Left colon (tissue), 2 donors: ENCODE results near the gene CDCA4. TPM values are rescaled to one million over a fixed set of nuclear protein-coding genes. Genes with fewer than 3 reads are reported as not detected.

Source experiments
- ATAC-seq: fragments of 200-7000 bp; cut with Tn5 transposase; one replicate; pipeline ENCODE4 v1.9.1; 2020; ENCODE audit warnings: mild to moderate bottlenecking, moderate library complexity
- DNase-seq, 2 donors: peaks; one replicate each; pipeline ENCODE4 v3.0.0-alpha.2; 2020
- intact Hi-C, 2 donors: fragments of 100-400 bp; cut with DNase I in 1 of 2; cut with micrococcal nuclease in 1 of 2; formaldehyde crosslinking; loops; one replicate each; pipeline versions ENCODE4 v1.11.2 to v1.14.0; 2022; cut with DNase I, micrococcal nuclease
- total RNA-seq, 2 donors: library from RNA; stranded (reverse); fragmentation: NEBNext Ultra II Directional; extraction: Animal tissue kit (Norgen Biotek cat#: 25700); gene quantifications; one replicate each; pipeline ENCODE4 v1.2.1, GENCODE V29; 2021
- donor health status: DM: no; HTN: no; CAD: no.
- donor health status: DM: yes; HTN: yes; CAD: no.

Gene CDCA4
- total RNA-seq, 2 donors from 2014 or later, result 5.2 to 6.5 TPM

DNA sequence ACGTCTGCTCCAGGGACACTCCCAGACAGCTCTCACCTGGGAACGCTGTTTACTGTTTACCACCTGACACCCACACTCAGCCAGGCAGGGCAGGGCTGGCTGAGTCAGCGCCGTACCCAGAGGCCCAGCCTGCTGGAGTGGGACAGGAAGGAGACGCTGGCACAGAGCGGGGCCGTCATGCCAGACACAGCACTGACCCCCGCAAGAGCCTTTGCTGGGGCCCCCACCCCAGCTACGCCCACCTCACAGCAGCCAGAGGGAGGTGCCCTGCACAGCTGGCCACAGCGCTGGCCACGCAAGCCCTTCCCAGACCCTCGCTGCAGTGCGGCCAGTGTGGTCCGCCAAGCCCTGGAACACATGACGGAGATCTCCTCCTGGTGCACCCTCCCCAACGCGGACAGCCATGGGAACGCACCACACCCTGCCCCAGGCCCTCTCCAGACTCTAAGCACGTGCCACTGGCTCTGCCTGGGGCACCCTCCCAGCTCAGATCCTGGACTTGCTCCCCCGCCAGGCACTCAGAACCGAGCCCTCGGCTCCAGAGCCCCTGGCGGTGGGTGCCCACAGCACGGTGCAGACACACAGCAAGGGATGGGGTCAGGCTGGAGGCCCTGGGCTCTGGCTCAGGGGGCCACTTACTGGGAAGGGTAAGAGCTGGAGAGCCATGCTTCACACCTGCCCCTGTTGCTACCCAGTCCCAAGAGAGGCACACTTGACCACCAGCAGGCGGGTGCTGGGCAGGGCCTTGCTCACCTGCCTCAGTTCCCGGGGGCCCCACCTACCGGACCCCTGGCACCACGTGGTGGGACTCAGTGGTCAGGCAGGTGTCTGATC, 48.4 kb downstream of the CDCA4 start:
- peak; percentile 74 to 85 for DNase-seq
- peak; percentile 81 for ATAC-seq
- intact Hi-C loops, result no loop called here

DNA sequence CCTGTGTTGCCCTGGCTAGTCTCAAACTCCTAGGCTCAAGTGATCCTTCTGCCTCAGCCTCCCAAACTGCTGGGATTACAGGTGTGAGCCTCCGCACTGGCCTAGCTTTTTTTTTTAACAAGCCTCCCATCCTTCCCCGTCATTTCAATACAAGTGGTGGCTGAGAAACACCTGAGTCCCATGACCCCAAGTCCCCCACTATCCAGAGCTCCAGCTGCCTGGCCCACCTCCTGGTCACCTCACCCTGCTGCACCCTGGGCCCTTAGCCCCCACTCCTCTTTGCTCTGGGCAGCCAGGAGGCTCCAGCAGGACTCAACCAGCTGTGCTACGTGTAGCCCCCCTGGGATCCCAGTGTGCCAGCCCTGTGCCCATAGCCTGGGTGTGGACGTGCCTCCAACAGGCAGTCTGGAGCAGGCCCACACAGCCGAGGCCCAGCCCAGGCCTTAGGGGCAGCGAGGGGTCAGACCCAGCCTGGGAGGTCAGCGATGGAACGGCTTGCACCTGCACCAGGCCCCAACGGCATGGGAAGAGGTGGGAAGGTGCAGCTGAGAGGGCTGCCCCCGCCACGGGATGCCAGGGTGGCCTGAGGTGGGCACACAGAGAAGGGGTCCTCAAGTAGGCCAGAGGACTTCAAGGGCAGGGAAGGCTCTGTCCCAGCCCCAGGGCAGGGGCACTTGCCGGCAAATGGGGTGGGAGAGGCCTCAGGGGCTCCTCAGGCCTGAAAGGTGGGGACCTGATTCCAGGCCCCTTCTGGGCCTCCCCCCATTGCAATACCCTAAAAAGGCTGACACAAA, 49.2 kb downstream of the CDCA4 start:
- no peak for ATAC-seq
- DNase-seq, result no peak
- intact Hi-C loops, result no loop called here

DNA sequence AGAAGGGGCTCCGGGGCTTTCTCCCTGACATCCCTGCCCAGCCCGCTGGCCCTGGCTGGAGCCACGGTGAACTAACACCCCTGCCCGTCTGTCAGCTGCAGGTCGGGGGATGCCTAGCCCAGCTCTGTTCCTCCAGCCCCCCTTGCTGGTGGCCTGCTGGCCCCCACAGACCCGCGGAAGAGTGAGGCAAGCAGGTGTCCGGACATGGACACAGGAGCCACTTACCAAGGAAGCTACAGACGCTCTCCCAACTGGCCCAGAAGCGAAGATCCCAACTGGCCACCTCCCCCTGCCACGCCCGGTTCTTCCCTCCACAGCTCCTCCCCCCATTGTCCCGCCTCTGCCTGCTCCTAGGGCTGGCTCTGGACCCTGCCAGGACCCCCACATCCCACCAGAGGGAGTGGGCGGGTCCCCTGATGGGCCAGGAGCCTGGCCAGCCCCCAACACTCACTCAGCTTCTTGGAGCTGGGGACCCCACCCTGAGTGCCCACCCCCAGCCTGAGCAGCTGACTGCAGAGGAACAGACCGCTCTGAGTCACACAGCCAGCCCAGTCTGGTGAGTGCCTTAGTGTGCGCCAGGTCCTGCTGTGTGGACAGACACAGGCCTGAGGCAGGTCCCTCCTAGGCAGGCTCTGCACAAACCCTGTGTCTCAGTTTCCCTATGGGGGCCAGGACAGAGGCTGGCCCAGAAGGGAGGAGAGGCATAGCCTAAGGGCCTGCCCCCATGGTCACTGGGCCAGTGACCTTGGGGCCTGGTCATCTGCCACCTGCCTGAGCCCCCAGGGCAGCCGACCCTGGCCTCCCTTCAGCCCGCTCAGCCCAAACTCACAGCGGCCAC, 50.4 kb downstream of the CDCA4 start:
- ATAC-seq (no peak), DNase-seq (peak; percentile 40 to 83)
- intact Hi-C loops, result no loop called here

DNA sequence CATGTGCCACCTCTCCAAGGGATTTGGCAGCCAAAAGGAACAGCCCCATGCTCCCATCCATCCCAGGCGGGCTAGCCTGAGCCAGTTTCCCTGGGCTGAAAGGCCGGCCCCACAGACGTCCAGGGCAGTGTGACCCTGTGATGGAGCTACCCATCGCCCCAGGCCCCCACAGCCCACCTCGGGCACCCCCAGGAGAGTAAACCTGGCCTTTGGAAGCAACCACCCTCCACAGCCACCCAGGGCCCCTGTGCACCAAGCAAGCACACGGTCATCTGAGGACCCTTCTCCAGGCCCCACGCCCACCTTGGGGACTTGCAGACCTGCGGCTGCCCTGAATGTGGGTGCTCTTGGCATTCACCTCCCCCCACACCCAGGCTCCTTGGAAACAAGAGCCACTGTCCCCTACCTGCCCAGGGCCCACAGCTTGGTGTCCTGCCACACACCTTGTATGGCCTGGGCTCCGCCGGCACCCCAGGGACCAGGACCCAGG, 51.1 kb downstream of the CDCA4 start:
- no peak for ATAC-seq
- intact Hi-C loops, result no loop called here
- no peak for DNase-seq

DNA sequence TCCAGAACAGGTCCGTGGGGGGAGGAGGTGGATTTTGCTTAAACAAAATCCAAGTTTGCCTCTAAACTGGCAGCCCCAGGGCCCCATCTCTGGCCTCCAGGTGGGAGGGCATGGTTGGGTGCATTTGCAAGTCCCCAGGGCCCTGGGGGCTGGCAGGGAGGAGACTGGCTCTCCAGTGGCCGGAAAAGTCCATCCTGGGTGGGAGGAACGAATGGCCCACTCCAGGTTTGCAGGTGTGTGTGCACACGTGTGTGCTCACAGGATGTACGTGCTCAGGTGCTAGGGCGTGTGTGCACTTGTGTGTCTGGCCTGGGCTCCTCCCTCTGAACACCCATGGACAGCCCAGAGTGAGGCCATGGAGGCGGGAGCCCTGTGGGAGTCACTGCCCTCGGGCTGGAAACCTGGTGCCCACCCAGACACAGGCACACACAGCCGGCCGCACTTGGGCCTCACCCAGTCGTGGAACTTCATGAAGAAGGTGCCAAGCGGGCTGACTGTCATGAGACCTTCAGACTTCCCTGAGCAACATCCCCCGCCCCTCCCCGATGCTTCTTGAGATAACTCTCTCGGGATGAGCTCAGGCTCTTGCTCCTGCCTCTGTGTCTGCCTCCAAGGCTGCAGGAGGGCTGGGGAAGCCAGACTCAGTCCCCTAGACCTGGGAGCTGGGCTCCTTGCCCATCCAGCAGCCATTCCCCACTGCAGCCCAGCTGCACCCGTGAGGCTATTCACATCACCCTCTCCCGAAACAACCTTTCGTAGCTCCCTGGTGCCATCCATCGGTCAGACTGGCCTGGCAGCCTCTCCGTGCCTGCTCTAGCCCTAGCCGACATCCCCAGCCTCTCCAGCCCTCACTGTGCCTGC, 52.1 kb downstream of the CDCA4 start:
- ATAC-seq (no peak), DNase-seq (peak; percentile 45 to 50)
- intact Hi-C loops, result no loop called here

DNA sequence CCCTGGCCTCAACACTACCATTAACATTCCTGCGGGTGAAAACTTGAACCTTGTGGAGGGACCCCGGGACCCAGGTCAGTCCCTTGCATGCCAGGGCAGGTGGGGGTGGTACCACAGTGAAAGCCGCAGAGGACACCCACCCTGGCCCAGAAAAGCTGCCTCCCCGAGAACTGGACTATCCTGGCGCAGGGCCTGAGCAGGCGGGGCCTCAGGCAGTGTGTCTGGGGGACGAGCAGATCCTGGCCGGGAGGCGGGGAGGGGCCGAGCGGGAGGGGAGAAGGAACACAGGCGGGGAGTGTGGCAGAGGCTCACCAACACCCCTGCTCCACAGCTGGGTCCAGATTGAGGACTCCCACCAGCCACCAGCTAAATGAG, 52.7 kb downstream of the CDCA4 start:
- intact Hi-C loops, result no loop called here
- peak; percentile 68 to 84 for DNase-seq
- ATAC-seq, result no peak

DNA sequence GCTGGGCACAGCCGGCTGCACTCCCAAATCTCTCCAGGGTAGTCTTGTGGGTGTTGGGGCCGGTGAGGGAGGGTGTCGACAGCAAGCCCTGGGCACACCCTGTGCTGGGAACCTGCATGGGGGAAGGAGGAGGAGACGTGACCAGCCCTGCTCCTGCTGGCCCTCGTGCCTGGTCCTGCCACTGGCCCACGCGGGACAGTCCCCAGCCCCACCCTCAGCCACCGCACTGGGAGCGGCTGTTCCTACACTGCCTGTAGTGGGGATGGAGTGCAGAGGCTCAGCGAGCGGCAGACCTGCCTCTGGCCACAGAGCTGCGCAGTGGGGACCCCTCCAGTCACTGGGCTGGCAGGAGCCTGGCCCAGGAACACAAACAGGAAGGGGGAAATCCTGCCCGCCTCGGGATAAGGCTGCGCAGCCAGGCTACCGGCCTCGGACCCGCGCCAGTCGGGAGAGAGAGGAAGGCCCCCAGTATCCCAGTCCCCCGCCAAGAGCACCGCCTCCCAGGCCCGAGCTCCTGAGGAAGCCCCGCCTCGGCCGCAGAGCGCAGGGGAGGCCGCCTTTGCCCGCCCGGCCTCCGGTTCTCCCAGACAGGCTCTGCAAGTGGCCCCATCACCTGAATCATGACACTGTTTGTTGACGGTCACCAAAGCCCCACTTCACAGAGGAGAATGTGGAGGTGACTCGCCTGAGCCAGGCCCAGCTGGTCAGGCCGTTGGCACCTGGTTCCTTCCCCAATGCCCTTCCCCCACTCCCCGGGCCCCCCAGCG, 53.3 kb downstream of the CDCA4 start:
- intact Hi-C loops, result no loop called here
- peak; percentile 29 for ATAC-seq
- DNase-seq, result peak in 1 of 2 donors; percentile 49

DNA sequence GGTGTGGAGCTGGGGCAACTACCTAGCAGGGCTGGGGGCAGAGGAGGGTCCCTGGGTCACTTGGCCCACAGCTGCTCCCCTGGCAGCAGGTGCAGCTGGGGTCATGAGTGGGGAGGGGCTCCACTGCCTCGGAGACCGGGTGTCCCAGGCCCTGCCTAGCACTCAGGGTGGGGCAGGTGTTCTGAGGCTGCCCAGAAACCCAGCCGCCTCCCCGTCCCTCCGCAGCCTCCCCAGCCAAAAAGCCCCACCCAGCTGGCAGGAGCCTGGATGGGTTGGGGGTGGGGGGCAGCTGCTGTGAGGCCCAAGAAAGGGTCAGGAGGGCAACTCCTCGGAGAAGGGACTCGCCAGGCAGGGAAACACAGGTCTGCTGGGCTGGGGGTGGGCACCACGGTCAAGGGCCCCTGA, 53.9 kb downstream of the CDCA4 start:
- ATAC-seq (no peak), DNase-seq (no peak)
- intact Hi-C loops, result no loop called here

DNA sequence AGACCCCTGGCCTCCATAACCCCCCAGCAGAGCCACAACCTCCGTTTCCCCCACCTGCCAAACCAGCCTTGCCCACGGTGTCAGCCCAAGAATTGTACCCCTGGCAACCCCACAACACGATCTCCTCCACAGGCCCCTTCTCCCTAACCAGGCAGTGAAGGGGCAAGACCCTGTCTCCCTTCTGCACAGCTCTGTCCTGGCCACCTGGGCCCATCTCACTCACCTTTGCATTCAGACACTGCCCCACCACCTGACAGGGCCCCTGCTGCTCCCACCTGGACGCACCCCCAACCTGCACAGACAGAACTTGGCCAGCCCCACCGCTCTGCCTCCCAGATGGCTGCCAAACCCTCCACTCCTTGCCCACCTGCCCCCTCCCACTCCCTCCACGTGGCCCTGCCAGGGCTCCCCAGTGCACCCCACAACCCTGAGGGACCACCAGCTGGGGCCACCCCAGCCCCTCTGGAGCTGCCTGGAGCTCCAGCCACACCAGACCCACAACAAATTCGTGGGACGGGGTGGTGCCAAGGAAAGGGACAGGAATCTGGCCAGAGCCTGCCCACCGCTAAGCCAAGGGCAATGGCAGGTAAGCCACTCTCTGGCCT, 54.5 kb downstream of the CDCA4 start:
- DNase-seq, result no peak
- ATAC-seq, result no peak
- intact Hi-C loops, result no loop called here

DNA sequence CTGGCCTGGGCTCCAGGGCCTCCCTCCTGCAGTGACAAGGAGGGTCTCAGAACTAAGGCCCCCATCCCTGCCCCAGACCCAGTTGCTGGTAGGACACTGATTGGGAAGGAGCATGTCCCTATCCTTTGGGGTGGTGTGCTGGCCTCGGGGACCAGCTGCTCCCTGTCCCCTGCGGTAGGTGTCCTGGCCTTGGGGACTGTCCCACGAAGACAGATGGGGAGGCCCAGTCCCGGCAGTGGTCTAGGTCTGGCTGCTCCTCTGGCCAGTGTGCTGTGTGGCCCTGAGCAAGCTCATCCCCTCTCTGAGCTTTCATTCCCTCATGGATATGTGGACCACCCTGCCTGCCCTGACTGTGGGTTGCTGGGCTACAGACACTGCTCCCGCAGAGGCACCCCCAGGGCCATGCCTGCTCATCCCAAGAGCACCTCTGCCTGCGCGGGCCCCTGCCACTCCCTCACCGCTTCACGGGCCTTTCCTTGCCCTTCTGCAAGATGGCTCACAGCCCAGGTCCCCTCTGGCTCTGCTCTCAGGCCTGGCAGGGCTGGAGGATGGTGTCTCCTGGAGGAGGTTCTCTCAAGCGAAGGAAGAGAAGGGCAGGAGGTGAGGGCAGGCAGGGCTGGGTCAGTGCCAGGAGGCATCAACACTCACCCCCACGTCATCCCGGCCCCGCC, 55.2 kb downstream of the CDCA4 start:
- DNase-seq, result peak in 1 of 2 donors; percentile 21
- intact Hi-C loops, result no loop called here
- no peak for ATAC-seq

DNA sequence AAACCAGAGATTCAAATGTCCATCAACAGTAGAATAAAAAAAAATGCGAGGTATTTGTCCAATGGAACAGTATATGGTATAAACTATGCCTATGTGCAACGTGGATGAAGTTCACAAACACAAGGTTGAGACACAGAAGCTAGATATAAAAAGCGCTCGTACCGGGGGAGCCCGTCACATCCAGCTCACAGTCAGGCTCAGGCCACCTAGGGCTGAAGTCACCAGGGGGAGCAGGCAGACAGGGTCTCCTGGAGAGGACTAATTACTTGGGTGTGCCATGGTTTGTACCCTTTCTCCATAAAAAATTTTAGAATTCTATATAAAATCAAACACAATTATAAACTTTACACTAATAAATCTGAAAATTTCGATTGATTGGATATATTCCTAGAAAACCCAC, 56.3 kb downstream of the CDCA4 start:
- DNase-seq, result peak in 1 of 2 donors; percentile 4
- intact Hi-C loops, result no loop called here
- no peak for ATAC-seq

Other genes with a start within 250 kb of the CDCA4 start
- gene AKT1, start 225.3 kb downstream of the CDCA4 start, total RNA-seq, result 100 to 1,000 TPM; 132 to 135 TPM
- gene ZBTB42, start 220.0 kb downstream of the CDCA4 start, total RNA-seq, result 1 to 10 TPM; 7.2 to 9.2 TPM
- gene CEP170B, start 155.8 kb downstream of the CDCA4 start, total RNA-seq, result 10 to 100 TPM; 76.4 to 89.3 TPM
- 1 to 10 TPM in 1 of 2 donors, not detected in 1; 2.2 TPM for gene PLD4, start 96.2 kb downstream of the CDCA4 start, total RNA-seq
- gene AHNAK2, start 42.7 kb downstream of the CDCA4 start, total RNA-seq, result 10 to 100 TPM in 1 of 2 donors, 1 to 10 TPM in 1; 3.2 to 23.4 TPM
- 1 to 10 TPM; 4.2 to 6.5 TPM for gene CLBA1, start 35.3 kb downstream of the CDCA4 start, total RNA-seq
- 1 to 10 TPM in 1 of 2 donors, under 1 TPM in 1; 0.73 to 3.4 TPM for gene GPR132, start 44.3 kb upstream of the CDCA4 start, total RNA-seq
- 10 to 100 TPM in 1 of 2 donors, 1 to 10 TPM in 1; 7.6 to 11.9 TPM for gene JAG2, start 147.7 kb upstream of the CDCA4 start, total RNA-seq
- gene NUDT14, start 160.2 kb upstream of the CDCA4 start, total RNA-seq, result 10 to 100 TPM; 45.6 to 56.8 TPM
- gene BTBD6, start 227.4 kb upstream of the CDCA4 start, total RNA-seq, result 10 to 100 TPM; 52.5 to 53.6 TPM